IMR-90 (cell line): ENCODE data around the gene UVSSA.

Source experiments
- CEBPB ChIP-seq: IDR thresholded peaks from 2 replicates; pipeline ENCODE4 v1.6.1; 2012; ENCODE audit warnings: low read depth, low read length, improper control_type of control experiment
- CHD1 ChIP-seq: IDR thresholded peaks from 2 replicates; pipeline ENCODE4 v1.6.1; 2012; ENCODE audit warnings: low read depth, low read length, improper control_type of control experiment
- CTCF ChIP-seq: conservative IDR thresholded peaks from 2 replicates; pipeline ENCODE4 v1.5.1; 2012; ENCODE audit warnings: mild to moderate bottlenecking, low read depth, low read length, improper control_type of control experiment
- ELK1 ChIP-seq: fragments of 150-350 bp; IDR thresholded peaks from 2 replicates; pipeline ENCODE4 v1.6.1; 2016; ENCODE audit warnings: low read depth, mild to moderate bottlenecking, low read length, moderate library complexity, borderline replicate concordance
- FOS ChIP-seq: fragments of 150-350 bp; IDR thresholded peaks from 2 replicates; pipeline ENCODE4 v1.6.1; 2016; ENCODE audit warnings: low read depth, low read length
- MAFK ChIP-seq: IDR thresholded peaks from 2 replicates; pipeline ENCODE4 v1.6.1; 2012; ENCODE audit warnings: low read depth, low read length, improper control_type of control experiment
- POLR2A ChIP-seq: IDR thresholded peaks from 2 replicates; pipeline ENCODE4 v1.6.1; 2012; ENCODE audit warnings: mild to moderate bottlenecking, low read depth, low read length
- RAD21 ChIP-seq: IDR thresholded peaks from 2 replicates; pipeline ENCODE4 v1.6.1; 2012; ENCODE audit warnings: low read length, improper control_type of control experiment
- RFX5 ChIP-seq: IDR thresholded peaks from 2 replicates; pipeline ENCODE4 v1.8.0; 2012; ENCODE audit warnings: low read depth, mild to moderate bottlenecking, low read length, moderate library complexity
- SMC3 ChIP-seq: fragments of 150-350 bp; IDR thresholded peaks from 2 replicates; pipeline ENCODE4 v1.6.1; 2016; ENCODE audit warnings: low read depth, mild to moderate bottlenecking, antibody characterized with exemption, low read length, moderate library complexity
- TF ChIP-seq, protein P1 (sequence below): fragments of 150-350 bp; IDR thresholded peaks from 2 replicates; pipeline ENCODE4 v1.6.1; 2017; ENCODE audit warnings: mild to moderate bottlenecking, antibody characterized with exemption, low read length, low read depth

DNA sequence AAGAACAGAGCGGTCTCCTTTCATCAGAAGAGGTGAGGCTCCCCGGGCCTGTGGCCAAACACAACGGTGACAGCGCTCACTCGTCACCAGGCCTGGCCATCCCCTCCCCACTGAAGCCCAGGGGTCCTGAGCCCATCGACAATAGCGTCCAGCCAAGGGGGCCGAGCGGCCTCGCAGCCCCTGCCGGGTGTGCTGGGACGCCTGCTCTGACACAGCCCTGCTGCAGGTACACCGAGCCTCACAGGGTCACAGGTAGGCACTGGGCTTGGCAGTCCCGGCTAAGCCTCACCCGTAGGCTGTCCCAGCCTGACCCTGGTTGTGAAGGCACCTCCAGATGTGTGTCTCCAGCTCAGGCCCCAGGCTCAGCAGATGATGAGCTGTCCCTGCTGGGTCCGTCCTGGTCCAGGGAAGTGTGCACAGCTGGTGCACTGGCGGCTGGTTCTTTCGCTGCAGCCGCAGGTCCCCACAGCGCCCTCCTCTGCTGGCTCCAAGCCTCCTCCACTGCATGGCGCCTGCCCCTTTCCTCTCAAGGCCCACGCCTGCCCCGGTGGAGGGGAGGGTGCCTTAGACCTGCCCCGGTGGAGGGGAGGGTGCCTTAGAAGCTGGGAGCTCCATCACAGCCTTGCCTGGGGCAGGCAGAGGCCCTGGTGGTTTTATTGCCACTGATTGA, 21.5 kb downstream of the UVSSA start:
- TF ChIP-seq, protein P1, sequence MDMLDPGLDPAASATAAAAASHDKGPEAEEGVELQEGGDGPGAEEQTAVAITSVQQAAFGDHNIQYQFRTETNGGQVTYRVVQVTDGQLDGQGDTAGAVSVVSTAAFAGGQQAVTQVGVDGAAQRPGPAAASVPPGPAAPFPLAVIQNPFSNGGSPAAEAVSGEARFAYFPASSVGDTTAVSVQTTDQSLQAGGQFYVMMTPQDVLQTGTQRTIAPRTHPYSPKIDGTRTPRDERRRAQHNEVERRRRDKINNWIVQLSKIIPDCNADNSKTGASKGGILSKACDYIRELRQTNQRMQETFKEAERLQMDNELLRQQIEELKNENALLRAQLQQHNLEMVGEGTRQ: no peak
- TF ChIP-seq RAD21 (no peak), POLR2A (no peak), CTCF (no peak), CEBPB (no peak), SMC3 (no peak), ELK1 (no peak), RFX5 (no peak), FOS (no peak), CHD1 (no peak), MAFK (no peak)
